OCI-LY7 (cell line): ENCODE results near the gene ASL. TPM values are rescaled to one million over a fixed set of nuclear protein-coding genes. Genes with fewer than 3 reads are reported as not detected.

ENCODE experiments used
- BruUV-seq: library from RNA; stranded (reverse); fragments of 400-500 nt; replicated peaks from 2 replicates; lab custom pipeline; 2021; lab: Mats Ljungman, UMichigan
- CTCF ChIA-PET: fragments of 300-600 bp; sonication (Branson Sonifier 250); formaldehyde crosslinking; loops from one replicate; lab custom pipeline; 2022; ENCODE audit warnings: antibody characterized with exemption; ENCODE audit not compliant: unreplicated experiment; lab: Charles Lee
- POLR2A ChIA-PET: fragments of 300-600 bp; sonication (Branson Sonifier 250); formaldehyde crosslinking; loops from one replicate; lab custom pipeline; 2022; ENCODE audit warnings: antibody characterized with exemption; lab: Charles Lee
- DNase-seq: peaks from one replicate; pipeline ENCODE4 v3.0.0-alpha.2; 2015; ENCODE audit warnings: low spot score
- H2AFZ ChIP-seq: fragments of 200-600 bp; sonication (generic), shearing (Covaris generic); 2 replicates; pipeline ENCODE4 v1.6.1; 2014; ENCODE audit warnings: mild to moderate bottlenecking, antibody characterized with exemption, low read length, moderate library complexity
- H3K27ac ChIP-seq: fragments of 200-600 bp; sonication (generic); 2 replicates; pipeline ENCODE4 v1.5.1; 2014; ENCODE audit warnings: mixed run types, low read depth, mild to moderate bottlenecking, moderate library complexity, low read length, inconsistent platforms; ENCODE audit not compliant: poor library complexity, severe bottlenecking
- H3K36me3 ChIP-seq: fragments of 200-600 bp; sonication (generic); 2 replicates; pipeline ENCODE4 v1.6.1; 2014; ENCODE audit warnings: mild to moderate bottlenecking, antibody characterized with exemption, low read length, moderate library complexity, mixed read lengths; ENCODE audit not compliant: insufficient read depth
- H3K4me1 ChIP-seq: fragments of 200-600 bp; sonication (generic); 2 replicates; pipeline ENCODE4 v1.5.1; 2014; ENCODE audit warnings: mild to moderate bottlenecking, low read length; ENCODE audit not compliant: insufficient read depth, poor library complexity, severe bottlenecking
- H3K4me2 ChIP-seq: fragments of 200-600 bp; sonication (generic); 2 replicates; pipeline ENCODE4 v1.6.1; 2014; ENCODE audit warnings: mild to moderate bottlenecking, low read length
- H3K4me3 ChIP-seq: fragments of 200-600 bp; sonication (generic); 2 replicates; pipeline ENCODE4 v1.5.1; 2014; ENCODE audit warnings: mild to moderate bottlenecking, low read depth, low read length; ENCODE audit not compliant: poor library complexity, severe bottlenecking
- H3K79me2 ChIP-seq: fragments of 200-600 bp; sonication (generic); 2 replicates; pipeline ENCODE4 v1.6.1; 2016; ENCODE audit warnings: low read depth, mild to moderate bottlenecking, low read length, moderate library complexity, mixed read lengths; ENCODE audit not compliant: insufficient read depth
- H3K9me2 ChIP-seq: fragments of 200-600 bp; sonication (generic); 2 replicates; pipeline ENCODE4 v1.6.1; 2016; ENCODE audit warnings: mild to moderate bottlenecking, low read length, mixed read lengths; ENCODE audit not compliant: insufficient read depth
- H3K9me3 ChIP-seq: fragments of 200-600 bp; sonication (generic); 2 replicates; pipeline ENCODE4 v1.6.1; 2014; ENCODE audit warnings: mild to moderate bottlenecking, mixed run types, low read length, mixed read lengths
- H4K20me1 ChIP-seq: fragments of 200-600 bp; sonication (generic); 2 replicates; pipeline ENCODE4 v1.6.1; 2014; ENCODE audit warnings: mild to moderate bottlenecking, antibody characterized with exemption, low read length, moderate library complexity, mixed read lengths; ENCODE audit not compliant: insufficient read depth
- CTCF ChIP-seq: fragments of 200-600 bp; sonication (generic); conservative IDR thresholded peaks from 2 replicates; pipeline ENCODE4 v1.5.1; 2014; ENCODE audit warnings: mild to moderate bottlenecking, antibody characterized with exemption, low read length, moderate library complexity, mixed read lengths
- EZH2phosphoT487 ChIP-seq: fragments of 200-600 bp; sonication (generic); IDR thresholded peaks from 2 replicates; pipeline ENCODE4 v1.6.1; 2018; ENCODE audit warnings: low read depth, borderline replicate concordance, mild to moderate bottlenecking, mixed run types, antibody characterized with exemption, low read length, moderate library complexity, mixed read lengths
- intact Hi-C: fragments of 100-400 bp; cut with micrococcal nuclease; formaldehyde crosslinking; loops from one replicate; pipeline ENCODE4 v1.10.0; 2022; ENCODE audit not compliant: unreplicated experiment
- total RNA-seq, 2 experiments: library from RNA; depleted of rRNA in 1 of 2; stranded (reverse); fragments of >200 nt in 1 of 2; shearing (Covaris generic) in 1 of 2; gene quantifications; 2 replicates each; pipeline ENCODE4 v1.2.3, GENCODE V29; 2014 to 2022

The ASL gene
- total RNA-seq, 2 experiments from 2014 or later, result 22.2 to 25.7 TPM

- peaks cover 4% of the 10 kb centered on the region for H3K4me1 ChIP-seq
- no peaks in the 10 kb centered on the region for H3K79me2 ChIP-seq
- no peak for DNase-seq
- TF ChIP-seq EZH2phosphoT487 (no peak), CTCF (no peak)
- no peaks in the 10 kb centered on the region for H3K9me3 ChIP-seq
- no peaks in the 10 kb centered on the region for H4K20me1 ChIP-seq
- CTCF ChIA-PET, result no interaction called here
- H3K27ac ChIP-seq, result no peak overlapping the region
- no peak overlapping the region for H2AFZ ChIP-seq
- BruUV-seq, result no TSS peak
- no peak overlapping the region for H3K4me3 ChIP-seq
- no peaks in the 10 kb centered on the region for H3K36me3 ChIP-seq
- H3K9me2 ChIP-seq, result no peaks in the 10 kb centered on the region
- POLR2A ChIA-PET, result no interaction called here
- no peak overlapping the region for H3K4me2 ChIP-seq
- intact Hi-C loops, result no loop called here
Measured at GRCh38 chr7:66092654-66093053, 17.0 kb downstream of the ASL start.

GRCh38 chr7:66095010-66095409 is 19.4 kb downstream of the ASL start:
- no peak overlapping the region for H3K4me2 ChIP-seq
- no peaks in the 10 kb centered on the region for H3K79me2 ChIP-seq
- no peak overlapping the region for H2AFZ ChIP-seq
- POLR2A ChIA-PET, result interaction anchor here (0.7 kb wide), 2 partner anchors 141 to 212 kb away, joined by 3 read pairs; no protein-coding TSS in a partner anchor
- no peak for TF ChIP-seq CTCF
- no peak for TF ChIP-seq EZH2phosphoT487
- no peaks in the 10 kb centered on the region for H3K9me2 ChIP-seq
- BruUV-seq, result no TSS peak
- intact Hi-C loops, result no loop called here
- peaks cover 7% of the 10 kb centered on the region for H3K4me1 ChIP-seq
- DNase-seq, result no peak
- CTCF ChIA-PET, result no interaction called here
- no peaks in the 10 kb centered on the region for H4K20me1 ChIP-seq
- H3K36me3 ChIP-seq, result no peaks in the 10 kb centered on the region
- no peak overlapping the region for H3K4me3 ChIP-seq
- H3K9me3 ChIP-seq, result no peaks in the 10 kb centered on the region
- no peak overlapping the region for H3K27ac ChIP-seq

- no peaks in the 10 kb centered on the region for H3K9me3 ChIP-seq
- CTCF ChIA-PET, result no interaction called here
- no peaks in the 10 kb centered on the region for H3K79me2 ChIP-seq
- no peaks in the 10 kb centered on the region for H3K9me2 ChIP-seq
- peak overlapping the region; percentile 79 for H2AFZ ChIP-seq
- H4K20me1 ChIP-seq, result no peaks in the 10 kb centered on the region
- no peak for DNase-seq
- no peak overlapping the region for H3K27ac ChIP-seq
- peaks cover 12% of the 10 kb centered on the region for H3K4me1 ChIP-seq
- intact Hi-C loops, result no loop called here
- no peak for TF ChIP-seq CTCF
- TF ChIP-seq EZH2phosphoT487, result no peak
- no TSS peak for BruUV-seq
- no peak overlapping the region for H3K4me3 ChIP-seq
- H3K4me2 ChIP-seq, result 0 out of 2 replicates have a peak overlapping the region, but pooled peaks have one; percentile 57
- no peaks in the 10 kb centered on the region for H3K36me3 ChIP-seq
- POLR2A ChIA-PET, result no interaction called here
Measured at GRCh38 chr7:66099232-66099550, 23.6 kb downstream of the ASL start.
